Endometrium (tissue), 2 donors: ENCODE measurements around the gene FAM163A.
"Not testable (repeated sequence)": the region's sequence is repeated elsewhere in the genome, so short reads cannot be mapped to it uniquely, and the experiment has no call there.

Source experiments
- FAIRE-seq: peaks from 2 replicates; lab custom pipeline; 2012; peaks lifted over from hg19 to GRCh38; lab: Jason Lieb, UNC
- donor health status: control.
- donor health status: control.

The FAM163A gene

GRCh38 chr1:179816196-179816960 is 73.3 kb downstream of the FAM163A start:
- no peak for FAIRE-seq

GRCh38 chr1:179817056-179817455 is 74.0 kb downstream of the FAM163A start:
- no peak for FAIRE-seq

- no peak for FAIRE-seq
These were observed 74.7 kb downstream of the FAM163A start for GRCh38 chr1:179817789-179818188.

GRCh38 chr1:179818260-179818659 is 75.2 kb downstream of the FAM163A start:
- no peak for FAIRE-seq

- no peak for FAIRE-seq
These were observed 75.7 kb downstream of the FAM163A start for GRCh38 chr1:179818743-179819173.

GRCh38 chr1:179820226-179820970 is 77.3 kb downstream of the FAM163A start:
- no peak for FAIRE-seq

GRCh38 chr1:179821524-179821923 is 78.4 kb downstream of the FAM163A start:
- no peak for FAIRE-seq

GRCh38 chr1:179822065-179822464 is 79.0 kb downstream of the FAM163A start:
- no peak for FAIRE-seq

GRCh38 chr1:179823693-179824092 is 80.6 kb downstream of the FAM163A start:
- FAIRE-seq: no peak

GRCh38 chr1:179824265-179824664 is 81.2 kb downstream of the FAM163A start:
- no peak for FAIRE-seq

- FAIRE-seq: no peak
These were observed 82.1 kb downstream of the FAM163A start for GRCh38 chr1:179825206-179825605.

GRCh38 chr1:179825798-179826460 is 82.8 kb downstream of the FAM163A start:
- FAIRE-seq: no peak

GRCh38 chr1:179826626-179827280 is 83.7 kb downstream of the FAM163A start:
- no peak for FAIRE-seq

GRCh38 chr1:179828554-179829110 is 85.5 kb downstream of the FAM163A start:
- FAIRE-seq: no peak

- no peak for FAIRE-seq
These were observed 88.1 kb downstream of the FAM163A start for GRCh38 chr1:179831225-179831624.

- no peak for FAIRE-seq
These were observed 89.0 kb downstream of the FAM163A start for GRCh38 chr1:179831852-179832699.

GRCh38 chr1:179836686-179837445 is 93.8 kb downstream of the FAM163A start:
- FAIRE-seq: not testable (repeated sequence)

- FAIRE-seq: no peak
These were observed 97.0 kb downstream of the FAM163A start for GRCh38 chr1:179840107-179840506.

- FAIRE-seq: no peak
These were observed 105.1 kb downstream of the FAM163A start for GRCh38 chr1:179848233-179848632.

- FAIRE-seq: no peak
These were observed 110.0 kb downstream of the FAM163A start for GRCh38 chr1:179853102-179853501.
